Liver (tissue), 9 donors: ENCODE data around the gene NAAA. TPM values are rescaled to one million over a fixed set of nuclear protein-coding genes. Genes with fewer than 3 reads are reported as not detected.

Experiments
- DNase-seq: peaks from one replicate; pipeline ENCODE4 v3.0.0-alpha.2; 2017; ENCODE audit warnings: low spot score
- H3K27ac ChIP-seq, 2 donors: one replicate each; pipeline ENCODE4 v1.7.0; 2013; ENCODE audit warnings: inconsistent platforms in 2 of 2, low read length in 2 of 2, control low read depth in 1 of 2, low read depth in 1 of 2, mild to moderate bottlenecking in 1 of 2
- H3K27me3 ChIP-seq, 4 donors: one replicate each; pipeline versions ENCODE4 v1.6.1 to v1.7.0; 2013; ENCODE audit warnings: low read length in 3 of 4, inconsistent platforms in 1 of 4, mild to moderate bottlenecking in 1 of 4, moderate library complexity in 1 of 4; ENCODE audit not compliant: control insufficient read depth in 4 of 4, insufficient read depth in 4 of 4
- H3K36me3 ChIP-seq, 4 donors: one replicate each; pipeline versions ENCODE4 v1.6.1 to v1.7.0; 2013; ENCODE audit warnings: low read length in 3 of 4, mild to moderate bottlenecking in 3 of 4, low read depth in 1 of 4, moderate library complexity in 1 of 4; ENCODE audit not compliant: control insufficient read depth in 4 of 4, insufficient read depth in 3 of 4
- H3K4me1 ChIP-seq, 4 donors: one replicate each; pipeline versions ENCODE4 v1.6.1 to v1.7.0; 2013; ENCODE audit warnings: low read length in 3 of 4, mild to moderate bottlenecking in 3 of 4, moderate library complexity in 1 of 4; ENCODE audit not compliant: control insufficient read depth in 4 of 4, insufficient read depth in 4 of 4
- H3K4me3 ChIP-seq, 3 donors: one replicate each; pipeline versions ENCODE4 v1.6.1 to v1.7.0; 2013; ENCODE audit warnings: low read length in 3 of 3, control low read depth in 1 of 3, low read depth in 1 of 3, mild to moderate bottlenecking in 1 of 3
- H3K9ac ChIP-seq, 2 donors: one replicate each; pipeline ENCODE4 v1.7.0; 2013; ENCODE audit warnings: low read length in 2 of 2, mild to moderate bottlenecking in 2 of 2, moderate library complexity in 2 of 2, control low read depth in 1 of 2, low read depth in 1 of 2
- H3K9me3 ChIP-seq, 4 donors: one replicate each; pipeline versions ENCODE4 v1.6.1 to v1.7.0; 2013; ENCODE audit warnings: low read length in 3 of 4; ENCODE audit not compliant: control insufficient read depth in 4 of 4
- CTCF ChIP-seq: fragments of 150-350 bp; IDR thresholded peaks from 2 replicates; pipeline ENCODE4 v1.5.1; 2017; ENCODE audit warnings: improper control_type of control experiment, low read depth, low read length; ENCODE audit not compliant: missing input control
- EGR1 ChIP-seq, 2 donors: IDR thresholded peaks; 2 replicates each; pipeline ENCODE4 v1.6.1; 2016 to 2018; ENCODE audit warnings: antibody characterized with exemption in 2 of 2, low read depth in 2 of 2
- FOXA1 ChIP-seq: IDR thresholded peaks from 2 replicates; pipeline ENCODE4 v1.6.1; 2016; ENCODE audit warnings: antibody characterized with exemption
- FOXA2 ChIP-seq: IDR thresholded peaks from 2 replicates; pipeline ENCODE4 v1.6.1; 2016; ENCODE audit warnings: antibody characterized with exemption
- GABPA ChIP-seq, 2 donors: IDR thresholded peaks in 1 of 2; conservative IDR thresholded peaks in 1 of 2; 2 replicates each; pipeline ENCODE4 v1.6.1; 2016; ENCODE audit warnings: antibody characterized with exemption in 2 of 2, mild to moderate bottlenecking in 1 of 2, moderate library complexity in 1 of 2
- HNF4A ChIP-seq, 2 donors: conservative IDR thresholded peaks; 2 replicates each; pipeline ENCODE4 v1.6.1; 2016; ENCODE audit warnings: antibody characterized with exemption in 2 of 2, mild to moderate bottlenecking in 2 of 2
- JUND ChIP-seq, 2 donors: IDR thresholded peaks; 2 replicates each; pipeline ENCODE4 v1.6.1; 2016; ENCODE audit warnings: antibody characterized with exemption in 2 of 2
- NR2F2 ChIP-seq: IDR thresholded peaks from 2 replicates; pipeline ENCODE4 v1.6.1; 2016; ENCODE audit warnings: antibody characterized with exemption
- REST ChIP-seq: IDR thresholded peaks from 2 replicates; pipeline ENCODE4 v1.6.1; 2016; ENCODE audit warnings: antibody characterized with exemption, mild to moderate bottlenecking
- RXRA ChIP-seq, 2 donors: IDR thresholded peaks; 2 replicates each; pipeline ENCODE4 v1.6.1; 2017 to 2018; ENCODE audit warnings: antibody characterized with exemption in 2 of 2, mild to moderate bottlenecking in 1 of 2
- SP1 ChIP-seq: IDR thresholded peaks from 2 replicates; pipeline ENCODE4 v1.6.1; 2018; ENCODE audit warnings: antibody characterized with exemption, mild to moderate bottlenecking
- WGBS: extraction: QIAGEN DNeasy Blood & Tissue Kit; methylation state at CpG from one replicate; pipeline ENCODE4 v1.1.7; 2013; 5-methylcytosine and 5-hydroxymethylcytosine counted together
- polyA plus RNA-seq, 2 donors: library from polyadenylated mRNA; stranded (reverse) in 1 of 2; unstranded in 1 of 2; fragments of 200-250 nt in 1 of 2; fragments of >200 nt in 1 of 2; fragmentation: Nextera tagmentation in 1 of 2; extraction: Ambion mirVana in 1 of 2; gene quantifications; one replicate each; pipeline versions ENCODE4 v1.2.1 to v1.2.3, GENCODE V29; 2013 to 2015
- total RNA-seq, 2 donors: library from RNA; depleted of rRNA; stranded (reverse); fragments of >200 nt; gene quantifications; one replicate each; pipeline ENCODE4 v1.2.3, GENCODE V29; 2014
- donor health status: healthy.
- donor health status: healthy.
- donor health status: healthy.
- donor health status: healthy.
- donor health status: healthy.

NAAA gene
- total and polyA plus RNA-seq, 4 donors = 42.2 to 122 (median 57.2) TPM

GRCh38 chr4:75976177-75976576, 35.4 kb upstream of the NAAA start:
- Histone ChIP-seq H3K36me3 (peaks cover 14 to 72% (median 54%) of the 10 kb centered on the region in 4 donors), H3K4me3 (no peak overlapping the region), H3K27me3 (no peaks in the 10 kb centered on the region), H3K4me1 (no peaks in the 10 kb centered on the region), H3K9ac (no peak overlapping the region), H3K27ac (no peak overlapping the region), H3K9me3 (no peaks in the 10 kb centered on the region)
- over 99% methylated on average over 2 of the region's 2 CpGs for WGBS
- TF ChIP-seq RXRA (IDR thresholded peaks at IDR 0.05) = no peak
- no peak for TF ChIP-seq JUND (IDR thresholded peaks at IDR 0.05)
- TF ChIP-seq CTCF = no peak
- TF ChIP-seq SP1 = no peak
- DNase-seq = no peak

GRCh38 chr4:75973766-75974165, 33.0 kb upstream of the NAAA start:
- no peak overlapping the region for H3K9ac ChIP-seq
- no peak overlapping the region for H3K27ac ChIP-seq
- H3K4me1 ChIP-seq = no peaks in the 10 kb centered on the region
- H3K27me3 ChIP-seq = no peaks in the 10 kb centered on the region
- TF ChIP-seq REST (no peak), EGR1 (IDR thresholded peaks at IDR 0.05; ENCODE audit: low read depth in 2 of 2) (no peak)
- no peaks in the 10 kb centered on the region for H3K9me3 ChIP-seq
- DNase-seq = no peak
- H3K4me3 ChIP-seq = no peak overlapping the region
- peaks cover 15 to 78% (median 61%) of the 10 kb centered on the region in 4 donors for H3K36me3 ChIP-seq

DNA sequence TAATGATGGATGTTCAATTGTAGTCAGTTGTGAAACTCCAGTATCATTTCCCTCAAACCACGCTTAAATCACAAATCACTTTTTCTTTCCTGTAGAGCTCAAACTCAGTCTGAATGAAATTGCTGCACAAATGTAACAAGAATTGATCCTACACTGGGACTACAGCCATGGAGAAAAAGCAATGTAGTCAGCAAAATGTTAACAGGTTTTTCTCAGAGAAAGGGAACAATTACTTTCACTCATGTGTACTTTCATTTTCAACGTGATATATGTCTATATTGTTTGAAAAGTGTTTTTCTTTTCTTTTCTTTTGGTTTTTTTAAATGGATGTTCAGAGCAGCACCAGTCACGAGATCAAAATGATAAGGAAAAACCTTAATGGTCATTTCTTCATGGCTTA, 27.3 kb upstream of the NAAA start:
- no peak overlapping the region for H3K27ac ChIP-seq
- 39% methylated on average over 3 of the region's 3 CpGs for WGBS
- DNase-seq = no peak
- no peaks in the 10 kb centered on the region for H3K9me3 ChIP-seq
- H3K4me1 ChIP-seq = peaks cover 0 to 10% (median 2%) of the 10 kb centered on the region in 4 donors
- TF ChIP-seq FOXA1 (no peak), HNF4A (conservative IDR thresholded peaks at IDR 0.05) (no peak), REST (no peak), FOXA2 (no peak), RXRA (IDR thresholded peaks at IDR 0.05) (no peak), NR2F2 (no peak), GABPA (IDR thresholded peaks at IDR 0.05 in 1 of 2, conservative IDR thresholded peaks at IDR 0.05 in 1 of 2) (no peak), SP1 (no peak)
- peaks cover 11 to 81% (median 51%) of the 10 kb centered on the region in 4 donors for H3K36me3 ChIP-seq
- H3K4me3 ChIP-seq = no peak overlapping the region
- H3K27me3 ChIP-seq = no peaks in the 10 kb centered on the region
- no peak overlapping the region for H3K9ac ChIP-seq
